GM18505 (cell line): ENCODE measurements around the gene TDRD10.

Experiments used
- ATAC-seq: cut with Tn5 transposase; IDR thresholded peaks from one replicate; pipeline ENCODE4 v1.9.1; 2021; ENCODE audit not compliant: unreplicated experiment
- POLR2A ChIP-seq: IDR thresholded peaks from 4 replicates; pipeline ENCODE4 v1.6.1; 2011; ENCODE audit warnings: borderline replicate concordance; ENCODE audit not compliant: insufficient read depth, insufficient read length; ENCODE audit errors: extremely low read depth

The TDRD10 gene

GRCh38 chr1:154591206-154591605 lies 89.2 kb downstream of the TDRD10 start:
- TF ChIP-seq POLR2A: no peak
- ATAC-seq: no peak

- TF ChIP-seq POLR2A: no peak
- ATAC-seq: no peak
Measured at GRCh38 chr1:154593390-154593789, 91.4 kb downstream of the TDRD10 start.

GRCh38 chr1:154594811-154595210 lies 92.8 kb downstream of the TDRD10 start:
- no peak for TF ChIP-seq POLR2A
- ATAC-seq: no peak

GRCh38 chr1:154595621-154596020 lies 93.6 kb downstream of the TDRD10 start:
- no peak for TF ChIP-seq POLR2A

More at GRCh38 chr1:154595621-154596020, 93.6 kb downstream of the TDRD10 start:
- no peak for ATAC-seq
